ENCODE data around the gene RAP2A. TPM values are rescaled to one million over a fixed set of nuclear protein-coding genes. Genes with fewer than 3 reads are reported as not detected.

The RAP2A gene
- total RNA-seq, 4 donors from 2014 or later, result 10.5 to 23.2 (median 20.7) TPM

- TF ChIP-seq, protein P1, sequence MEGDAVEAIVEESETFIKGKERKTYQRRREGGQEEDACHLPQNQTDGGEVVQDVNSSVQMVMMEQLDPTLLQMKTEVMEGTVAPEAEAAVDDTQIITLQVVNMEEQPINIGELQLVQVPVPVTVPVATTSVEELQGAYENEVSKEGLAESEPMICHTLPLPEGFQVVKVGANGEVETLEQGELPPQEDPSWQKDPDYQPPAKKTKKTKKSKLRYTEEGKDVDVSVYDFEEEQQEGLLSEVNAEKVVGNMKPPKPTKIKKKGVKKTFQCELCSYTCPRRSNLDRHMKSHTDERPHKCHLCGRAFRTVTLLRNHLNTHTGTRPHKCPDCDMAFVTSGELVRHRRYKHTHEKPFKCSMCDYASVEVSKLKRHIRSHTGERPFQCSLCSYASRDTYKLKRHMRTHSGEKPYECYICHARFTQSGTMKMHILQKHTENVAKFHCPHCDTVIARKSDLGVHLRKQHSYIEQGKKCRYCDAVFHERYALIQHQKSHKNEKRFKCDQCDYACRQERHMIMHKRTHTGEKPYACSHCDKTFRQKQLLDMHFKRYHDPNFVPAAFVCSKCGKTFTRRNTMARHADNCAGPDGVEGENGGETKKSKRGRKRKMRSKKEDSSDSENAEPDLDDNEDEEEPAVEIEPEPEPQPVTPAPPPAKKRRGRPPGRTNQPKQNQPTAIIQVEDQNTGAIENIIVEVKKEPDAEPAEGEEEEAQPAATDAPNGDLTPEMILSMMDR (IDR thresholded peaks at IDR 0.05), result no peak
- TF ChIP-seq POLR2AphosphoS5 (IDR thresholded peaks at IDR 0.05) (no peak), POLR2A (IDR thresholded peaks at IDR 0.05) (no peak), EP300 (IDR thresholded peaks at IDR 0.05; ENCODE audit: low read depth) (no peak)
- Histone ChIP-seq H3K9me3 (no peaks in the 10 kb centered on the region), H3K4me1 (peaks cover 0 to 16% (median 2%) of the 10 kb centered on the region in 4 donors), H3K36me3 (no peaks in the 10 kb centered on the region), H3K27me3 (no peaks in the 10 kb centered on the region), H3K4me3 (no peak overlapping the region), H3K27ac (no peak overlapping the region)
- no peak for DNase-seq
- intact Hi-C loops (cut with DNase I; ENCODE audit: low total_unique reads), result no loop called here
- WGBS, 2 donors (ENCODE audit: low coverage in 1 of 2), result 50 to 93% methylated on average over 2 of the region's 2 CpGs
- in situ Hi-C loops (cut with MboI; ENCODE audit: low pct_ligation_motif_present in 1 of 4, low pct_unique_long_range_greater_than_20kb in 1 of 4, low sequenced_read_pairs in 3 of 4), result no loop called here
Measured at GRCh38 chr13:97460853-97461252, 26.9 kb downstream of the RAP2A start.

DNA sequence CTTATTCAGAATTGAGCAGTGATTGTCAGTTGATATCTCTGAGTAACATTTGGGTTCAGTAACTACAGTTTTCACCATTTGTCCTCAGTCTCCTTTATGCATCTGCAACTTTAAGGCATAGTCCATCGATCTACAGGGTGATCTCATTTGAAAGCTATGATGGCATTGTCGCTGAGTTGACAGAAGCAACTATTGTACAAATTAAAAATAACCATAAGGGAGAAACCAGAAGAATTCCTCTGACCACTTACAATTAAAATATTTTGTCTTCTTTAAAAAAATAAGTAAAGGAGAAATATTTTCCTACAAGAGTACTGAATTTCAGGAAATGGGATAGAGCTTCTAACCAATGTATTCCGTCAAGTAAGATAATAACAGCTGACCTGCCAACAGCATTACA lies 30.6 kb downstream of the RAP2A start:
- intact Hi-C loops (cut with DNase I; ENCODE audit: low total_unique reads), result no loop called here
- no peak overlapping the region for H3K27ac ChIP-seq
- no peaks in the 10 kb centered on the region for H3K9me3 ChIP-seq
- no peak for DNase-seq
- peaks cover 0 to 19% (median 2%) of the 10 kb centered on the region in 4 donors for H3K4me1 ChIP-seq
- TF ChIP-seq POLR2A (IDR thresholded peaks at IDR 0.05) (no peak), POLR2AphosphoS5 (IDR thresholded peaks at IDR 0.05) (no peak), EP300 (IDR thresholded peaks at IDR 0.05; ENCODE audit: low read depth) (no peak)
- TF ChIP-seq, protein P1 (IDR thresholded peaks at IDR 0.05), result no peak
- no peaks in the 10 kb centered on the region for H3K36me3 ChIP-seq
- no peak overlapping the region for H3K4me3 ChIP-seq
- WGBS, 2 donors (ENCODE audit: low coverage in 1 of 2), result 86% methylated on average over 3 of the region's 3 CpGs
- no peaks in the 10 kb centered on the region for H3K27me3 ChIP-seq
- in situ Hi-C loops (cut with MboI; ENCODE audit: low pct_ligation_motif_present in 1 of 4, low pct_unique_long_range_greater_than_20kb in 1 of 4, low sequenced_read_pairs in 3 of 4), result no loop called here

DNA sequence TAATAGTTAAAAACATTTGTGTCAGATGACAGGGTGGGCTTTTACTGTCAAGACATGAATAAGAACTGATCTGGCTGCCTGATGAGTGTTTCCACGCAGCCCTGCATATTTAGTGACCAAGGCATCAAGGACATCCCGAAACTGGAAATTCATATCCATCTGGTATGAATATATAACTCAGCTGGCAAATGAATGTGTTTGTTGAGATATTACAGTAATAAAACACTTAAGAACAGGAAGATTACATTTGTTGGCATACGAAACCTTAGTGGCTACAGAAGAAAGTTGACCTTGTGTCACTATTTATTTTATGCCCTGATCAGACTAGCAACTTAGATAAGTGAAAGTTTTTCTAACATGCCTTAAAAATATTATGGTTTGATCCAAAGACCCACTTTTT lies 32.8 kb downstream of the RAP2A start:
- WGBS, 2 donors (ENCODE audit: low coverage in 1 of 2), result 47 to 64% methylated on average over 3 of the region's 3 CpGs
- Histone ChIP-seq H3K4me1 (peaks cover 0 to 11% (median 0%) of the 10 kb centered on the region in 4 donors), H3K36me3 (no peaks in the 10 kb centered on the region), H3K9me3 (no peaks in the 10 kb centered on the region), H3K27ac (no peak overlapping the region), H3K4me3 (no peak overlapping the region), H3K27me3 (no peaks in the 10 kb centered on the region)
- in situ Hi-C loops (cut with MboI; ENCODE audit: low pct_ligation_motif_present in 1 of 4, low pct_unique_long_range_greater_than_20kb in 1 of 4, low sequenced_read_pairs in 3 of 4) (no loop called here), intact Hi-C loops (cut with DNase I; ENCODE audit: low total_unique reads) (no loop called here)
- DNase-seq, result no peak
- TF ChIP-seq POLR2AphosphoS5 (IDR thresholded peaks at IDR 0.05) (no peak), EP300 (IDR thresholded peaks at IDR 0.05; ENCODE audit: low read depth) (no peak), POLR2A (IDR thresholded peaks at IDR 0.05) (no peak)
- TF ChIP-seq, protein P1 (IDR thresholded peaks at IDR 0.05), result no peak

- Histone ChIP-seq H3K27me3 (no peaks in the 10 kb centered on the region), H3K4me3 (no peak overlapping the region), H3K4me1 (peaks cover 0 to 11% (median 0%) of the 10 kb centered on the region in 4 donors), H3K27ac (no peak overlapping the region), H3K9me3 (no peaks in the 10 kb centered on the region), H3K36me3 (no peaks in the 10 kb centered on the region)
- TF ChIP-seq POLR2A (IDR thresholded peaks at IDR 0.05) (no peak), POLR2AphosphoS5 (IDR thresholded peaks at IDR 0.05) (no peak), EP300 (IDR thresholded peaks at IDR 0.05; ENCODE audit: low read depth) (no peak)
- TF ChIP-seq, protein P1 (IDR thresholded peaks at IDR 0.05), result no peak
- no peak for DNase-seq
- in situ Hi-C loops (cut with MboI; ENCODE audit: low pct_ligation_motif_present in 1 of 4, low pct_unique_long_range_greater_than_20kb in 1 of 4, low sequenced_read_pairs in 3 of 4) (no loop called here), intact Hi-C loops (cut with DNase I; ENCODE audit: low total_unique reads) (no loop called here)
- WGBS, 2 donors (ENCODE audit: low coverage in 1 of 2), result 72% methylated on average over 3 of the region's 3 CpGs; no CpG with 5 or more reads in 1 of the 2 donors
Measured at GRCh38 chr13:97468331-97468730, 34.4 kb downstream of the RAP2A start.
